Activated gamma-delta T cell (primary cell): ENCODE results near the gene RNPEP.
"Not testable (repeated sequence)": the region's sequence is repeated elsewhere in the genome, so short reads cannot be mapped to it uniquely, and the experiment has no call there.

Source experiments
- DNase-seq: peaks from one replicate; lab custom pipeline; 2025; lab: John Stamatoyannopoulos, UW

The RNPEP gene

DNA sequence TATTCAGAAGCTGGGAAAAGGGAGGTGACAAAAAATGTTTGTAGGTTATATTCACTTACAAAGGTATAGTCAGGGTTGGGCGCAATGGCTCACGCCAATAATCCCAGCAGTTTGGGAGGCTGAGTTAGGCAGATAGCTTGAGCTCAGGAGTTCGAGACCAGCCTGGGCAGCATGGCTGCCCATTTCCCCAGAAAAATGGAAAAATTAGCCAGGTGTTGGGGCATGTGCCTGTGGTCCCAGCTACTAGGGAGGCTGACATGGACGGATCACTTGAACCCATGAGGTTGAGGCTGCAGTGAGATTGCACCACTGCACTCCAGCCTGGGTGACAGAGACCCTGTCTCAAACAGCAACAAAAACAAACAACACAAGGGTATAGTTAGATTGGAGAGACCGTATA is 24.1 kb upstream of the RNPEP start:
- no peak for DNase-seq

GRCh38 chr1:201962382-201962781 is 20.1 kb upstream of the RNPEP start:
- DNase-seq = not testable (repeated sequence)

DNA sequence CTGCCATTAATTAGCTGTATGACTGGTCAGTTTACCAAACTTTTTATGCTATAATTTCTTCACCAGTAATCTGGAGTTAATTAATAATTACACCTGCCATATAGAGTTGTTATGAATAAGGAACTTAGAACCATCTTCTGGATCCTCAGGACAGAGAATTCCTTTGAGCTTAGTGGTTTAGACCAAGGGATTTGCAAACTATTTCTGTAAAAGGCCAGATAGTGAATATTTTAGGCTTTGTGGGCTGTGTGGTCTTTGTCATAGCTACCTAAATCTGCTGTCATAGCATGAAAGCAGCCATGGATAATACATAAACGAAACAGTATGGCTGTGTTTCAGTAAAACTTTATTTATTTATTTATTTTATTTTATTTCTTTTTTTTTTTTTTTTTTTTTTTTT is 18.2 kb upstream of the RNPEP start:
- no peak for DNase-seq

- no peak for DNase-seq
Measured at GRCh38 chr1:201966171-201966570, 16.3 kb upstream of the RNPEP start.

GRCh38 chr1:201968202-201968925 is 14.1 kb upstream of the RNPEP start:
- no peak for DNase-seq

- DNase-seq = no peak
Measured at GRCh38 chr1:201970334-201971159, 11.9 kb upstream of the RNPEP start.

- no peak for DNase-seq
Measured at GRCh38 chr1:201982082-201982622, 296 bp upstream of the RNPEP start.

GRCh38 chr1:201983380-201983805 is 945 bp downstream of the RNPEP start:
- no peak for DNase-seq

GRCh38 chr1:201984446-201984845 is 2.0 kb downstream of the RNPEP start:
- DNase-seq = no peak

DNA sequence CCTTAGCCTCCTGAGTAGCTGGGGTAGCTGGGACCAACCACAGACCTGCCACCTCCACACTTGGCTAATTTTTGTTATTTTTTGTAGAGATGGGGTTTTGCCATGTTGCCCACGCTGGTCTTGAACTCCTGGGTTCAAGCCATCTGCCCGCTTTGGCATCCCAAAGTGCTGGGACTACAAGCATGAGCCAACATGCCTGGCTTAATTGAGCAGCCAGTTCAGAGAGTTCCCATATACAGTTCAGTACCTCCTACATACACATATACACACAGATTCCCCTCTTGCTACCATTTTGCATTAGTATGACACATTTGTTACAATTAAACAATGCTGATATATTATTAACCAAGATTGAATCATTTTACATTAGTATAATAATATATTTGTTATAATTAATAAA is 2.9 kb downstream of the RNPEP start:
- no peak for DNase-seq

- no peak for DNase-seq
Measured at GRCh38 chr1:201988601-201989000, 6.2 kb downstream of the RNPEP start.

DNA sequence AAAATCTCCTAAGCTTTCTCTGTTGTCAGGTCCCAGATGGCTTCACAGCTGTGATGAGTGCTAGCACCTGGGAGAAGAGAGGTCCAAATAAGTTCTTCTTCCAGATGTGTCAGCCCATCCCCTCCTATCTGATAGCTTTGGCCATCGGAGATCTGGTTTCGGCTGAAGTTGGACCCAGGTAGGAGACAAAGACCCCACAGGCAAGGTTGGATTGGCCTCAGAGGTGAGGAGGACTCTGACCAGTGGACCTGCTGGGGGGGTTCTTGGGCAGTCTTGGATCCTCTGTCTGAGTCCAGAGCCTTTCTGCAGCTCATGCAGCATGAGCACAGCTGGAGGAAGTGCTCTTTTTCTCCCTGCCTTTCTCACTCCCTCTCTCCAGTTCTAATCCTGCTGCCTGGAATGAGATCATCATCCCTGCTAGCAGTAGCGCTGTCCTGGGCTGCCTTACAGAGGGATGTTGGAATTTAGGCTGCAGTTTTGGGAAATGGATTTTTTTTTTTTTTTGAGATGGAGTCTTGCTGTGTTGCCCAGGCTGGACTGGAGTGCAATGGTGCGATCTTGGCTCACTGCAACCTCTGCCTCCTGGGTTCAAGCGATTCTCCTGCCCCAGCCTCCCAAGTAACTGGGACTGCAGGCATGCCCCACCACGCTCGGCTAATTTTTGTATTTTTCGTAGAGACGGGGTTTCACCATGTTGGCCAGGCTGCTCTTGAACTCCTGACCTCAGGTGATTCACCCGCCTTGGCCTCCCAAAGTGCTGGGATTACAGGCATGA is 7.1 kb downstream of the RNPEP start:
- no peak for DNase-seq

- no peak for DNase-seq
Measured at GRCh38 chr1:201990427-201990826, 8.0 kb downstream of the RNPEP start.

GRCh38 chr1:201999625-202000238 is 17.3 kb downstream of the RNPEP start:
- DNase-seq = no peak

DNA sequence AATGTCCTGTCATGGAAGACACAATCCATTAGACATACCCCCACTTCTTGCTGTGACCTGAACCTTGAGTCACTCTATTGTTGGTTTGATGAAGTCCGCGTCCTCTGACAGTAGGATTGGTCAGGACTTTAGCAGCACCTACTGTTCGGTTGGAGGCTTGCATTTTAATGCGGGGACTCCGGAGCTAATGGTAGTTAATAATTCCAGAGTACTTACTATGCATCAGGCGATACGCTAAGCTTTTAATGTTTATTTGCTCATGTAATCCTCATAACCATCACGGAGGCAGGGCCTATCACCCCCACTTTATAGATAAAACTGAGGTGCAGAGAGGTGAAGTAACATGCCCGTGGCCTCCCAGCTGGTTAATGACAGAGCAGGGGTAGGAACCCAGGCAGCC is 20.1 kb downstream of the RNPEP start:
- no peak for DNase-seq

DNA sequence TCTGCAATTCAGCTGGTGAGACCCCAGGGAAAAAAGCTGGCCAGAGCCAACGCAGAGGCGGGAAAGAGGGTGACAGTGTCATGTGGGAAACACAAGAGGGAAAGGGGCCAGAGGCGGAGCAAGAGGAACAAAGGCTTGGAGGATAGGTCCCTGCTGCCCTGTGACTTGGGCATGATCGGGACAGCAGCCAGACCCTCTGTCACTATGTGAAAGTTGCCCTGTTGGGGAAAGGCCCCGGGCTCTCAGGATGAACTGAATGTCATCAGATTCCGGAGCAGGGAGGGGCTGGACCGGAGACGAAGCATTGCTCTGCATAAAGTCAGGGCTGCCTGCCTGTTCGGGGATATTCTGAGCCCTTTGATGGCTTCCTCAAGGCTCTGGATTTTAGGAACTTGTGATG is 22.3 kb downstream of the RNPEP start:
- no peak for DNase-seq

DNA sequence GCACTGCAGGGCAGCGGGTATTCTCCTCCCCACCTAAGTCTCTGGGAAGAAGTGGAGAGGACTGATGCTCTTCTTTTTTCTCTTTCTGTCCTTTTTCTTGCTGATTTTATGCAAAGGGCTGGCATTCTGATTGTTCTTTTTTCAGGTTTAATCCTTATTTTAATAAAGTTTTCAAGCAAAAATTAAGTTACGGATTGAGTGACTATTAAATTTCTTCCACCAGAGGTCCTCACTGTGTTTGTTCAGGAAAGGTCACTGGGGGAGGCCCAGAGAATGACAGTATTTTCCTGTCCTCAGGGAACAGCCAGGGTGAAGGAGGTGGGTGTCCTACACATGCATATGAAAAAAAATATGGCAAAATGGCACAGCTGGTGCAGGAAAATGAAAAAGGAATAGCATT is 23.5 kb downstream of the RNPEP start:
- DNase-seq = no peak

GRCh38 chr1:202007304-202007703 is 24.9 kb downstream of the RNPEP start:
- DNase-seq = no peak

DNA sequence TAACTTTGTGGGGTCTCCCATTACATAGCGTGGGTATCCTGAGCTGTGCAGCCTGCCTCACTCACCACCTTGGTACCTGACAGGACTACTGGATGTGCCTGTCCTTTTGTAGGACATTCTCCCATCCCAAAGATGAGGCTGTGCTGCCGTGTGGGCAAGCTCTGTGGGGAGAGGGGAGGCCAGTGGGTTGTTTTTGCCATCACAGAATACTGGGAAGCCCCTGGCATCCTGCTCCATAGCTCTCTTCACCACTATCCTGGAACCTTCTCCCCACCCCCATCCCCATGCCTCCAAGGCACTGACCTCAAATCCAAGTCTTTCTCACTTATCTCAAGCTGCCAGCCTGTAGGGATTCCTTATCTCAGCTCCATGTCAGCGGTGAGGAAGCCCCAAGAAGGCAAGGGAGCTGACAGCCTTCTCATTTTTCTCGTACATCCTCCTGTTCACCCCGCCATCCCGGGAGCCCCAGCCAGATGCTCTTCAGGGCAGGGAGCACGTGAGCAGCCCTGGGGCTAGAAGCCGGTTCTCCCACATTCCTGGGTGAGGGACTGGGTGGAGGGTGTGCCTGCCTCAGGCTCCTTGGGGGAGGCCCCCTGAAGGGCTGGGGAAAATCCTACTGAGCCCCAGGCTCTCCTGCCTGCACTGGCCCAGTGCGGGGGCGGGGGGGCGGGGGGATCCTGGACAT is 25.5 kb downstream of the RNPEP start:
- DNase-seq = no peak

- no peak for DNase-seq
Measured at GRCh38 chr1:202009326-202010179, 27.1 kb downstream of the RNPEP start.
